Activated CD8-positive, alpha-beta memory T cell treated with anti-CD3 and anti-CD28 coated beads for 36 hours (primary cell): ENCODE measurements around the gene ITGAD. TPM values are rescaled to one million over a fixed set of nuclear protein-coding genes. Genes with fewer than 3 reads are reported as not detected.
"Not testable (repeated sequence)": the region's sequence is repeated elsewhere in the genome, so short reads cannot be mapped to it uniquely, and the experiment has no call there.

ENCODE experiments used
- CTCF ChIA-PET: fragments of 350-600 bp; sonication (Branson Sonifier 250); formaldehyde crosslinking; loops from one replicate; lab custom pipeline; 2021; ENCODE audit warnings: antibody characterized with exemption; lab: Charles Lee
- POLR2A ChIA-PET: fragments of 350-600 bp; sonication (Branson Sonifier 250); formaldehyde crosslinking; loops from one replicate; lab custom pipeline; 2021; ENCODE audit warnings: antibody characterized with exemption; lab: Charles Lee
- total RNA-seq, 2 experiments: library from RNA; stranded (reverse); gene quantifications; one replicate each; pipeline ENCODE4 v1.2.3, GENCODE V29; 2021

ITGAD gene
- total RNA-seq, 2 experiments from 2014 or later, result not detected

DNA sequence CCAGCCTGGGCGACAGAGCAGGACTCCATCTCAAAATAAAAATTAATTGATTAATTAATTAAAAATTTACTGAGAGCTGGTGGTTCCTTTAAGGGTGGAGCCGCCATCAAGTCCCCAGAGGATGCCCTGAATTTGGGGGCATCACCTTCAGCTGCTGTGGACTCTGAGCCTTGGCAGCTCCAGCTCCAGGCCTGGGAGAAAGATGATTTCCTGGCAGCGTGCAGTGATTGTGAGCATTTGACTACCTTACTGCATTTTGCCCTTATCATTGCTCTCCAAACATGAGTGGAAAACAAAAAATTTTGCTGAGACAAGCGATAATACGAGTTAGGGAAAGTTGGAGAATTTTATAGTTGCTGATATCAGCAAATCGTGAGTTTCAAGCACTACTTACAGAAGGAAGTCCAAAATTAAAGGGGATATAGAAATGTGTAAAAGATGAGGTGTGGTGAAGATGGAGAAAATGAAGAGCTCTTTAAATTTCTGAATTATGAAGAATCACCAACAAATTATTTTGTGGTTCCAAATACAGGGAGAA, 2.6 kb upstream of the ITGAD start:
- ChIA-PET CTCF (interaction anchor here (1.5 kb wide), 1 partner anchor 25 kb away, joined by 4 read pairs; no protein-coding TSS in a partner anchor), POLR2A (no interaction called here)

- POLR2A ChIA-PET, result no interaction called here
- CTCF ChIA-PET, result interaction anchor here (0.7 kb wide), 1 partner anchor 151 kb away, joined by 3 read pairs; no protein-coding TSS in a partner anchor
Measured at GRCh38 chr16:31395647-31396046, 2.5 kb downstream of the ITGAD start.

- ChIA-PET CTCF (no interaction called here), POLR2A (no interaction called here)
Measured at GRCh38 chr16:31397096-31397660, 4.0 kb downstream of the ITGAD start.

DNA sequence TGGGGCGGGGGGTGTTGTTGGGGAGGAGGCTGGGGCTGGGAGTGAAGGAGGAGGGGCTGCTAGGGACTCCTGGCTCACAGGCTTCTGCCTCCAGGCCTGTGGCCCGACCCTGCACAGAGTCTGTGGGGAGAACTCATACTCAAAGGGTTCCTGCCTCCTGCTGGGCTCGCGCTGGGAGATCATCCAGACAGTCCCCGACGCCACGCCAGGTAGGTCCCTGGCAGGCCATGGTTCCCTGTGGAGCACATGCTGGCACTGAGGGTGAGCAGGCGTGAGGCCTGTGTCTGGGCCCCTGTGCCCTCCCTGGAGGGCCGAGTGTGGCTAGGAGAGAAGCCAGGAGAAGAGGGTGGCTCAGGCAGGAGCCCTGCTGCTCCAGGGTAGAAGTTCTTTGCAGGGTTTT, 4.6 kb downstream of the ITGAD start:
- CTCF ChIA-PET, result no interaction called here
- POLR2A ChIA-PET, result no interaction called here

- POLR2A ChIA-PET, result no interaction called here
- CTCF ChIA-PET, result no interaction called here
Measured at GRCh38 chr16:31400191-31400590, 7.1 kb downstream of the ITGAD start.

DNA sequence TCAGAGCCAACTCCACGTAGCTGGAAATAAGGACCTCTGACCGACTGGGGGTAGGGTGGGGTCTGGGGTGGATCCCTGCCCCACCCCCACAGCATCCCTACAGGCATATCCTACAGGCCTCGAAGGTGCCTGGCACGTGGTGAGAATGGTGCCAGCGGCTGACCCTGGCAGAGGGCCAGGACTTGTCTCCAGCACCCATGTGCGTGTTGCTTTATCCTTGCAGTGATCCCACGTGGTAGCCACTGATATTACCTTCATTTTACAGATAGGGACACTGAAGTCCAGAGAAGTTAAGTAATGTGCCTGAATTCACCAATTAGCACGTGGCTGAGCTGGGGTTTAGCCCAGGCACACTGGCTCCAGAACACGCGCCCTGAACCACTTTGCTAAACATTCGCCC, 8.3 kb downstream of the ITGAD start:
- ChIA-PET POLR2A (interaction anchor here (0.5 kb wide), 1 partner anchor 44 kb away, joined by 4 read pairs; no protein-coding TSS in a partner anchor), CTCF (no interaction called here)

GRCh38 chr16:31402687-31403086, 9.6 kb downstream of the ITGAD start:
- POLR2A ChIA-PET, result interaction anchor here (0.6 kb wide), 1 partner anchor 9 kb away, joined by 7 read pairs; no protein-coding TSS in a partner anchor
- CTCF ChIA-PET, result no interaction called here

DNA sequence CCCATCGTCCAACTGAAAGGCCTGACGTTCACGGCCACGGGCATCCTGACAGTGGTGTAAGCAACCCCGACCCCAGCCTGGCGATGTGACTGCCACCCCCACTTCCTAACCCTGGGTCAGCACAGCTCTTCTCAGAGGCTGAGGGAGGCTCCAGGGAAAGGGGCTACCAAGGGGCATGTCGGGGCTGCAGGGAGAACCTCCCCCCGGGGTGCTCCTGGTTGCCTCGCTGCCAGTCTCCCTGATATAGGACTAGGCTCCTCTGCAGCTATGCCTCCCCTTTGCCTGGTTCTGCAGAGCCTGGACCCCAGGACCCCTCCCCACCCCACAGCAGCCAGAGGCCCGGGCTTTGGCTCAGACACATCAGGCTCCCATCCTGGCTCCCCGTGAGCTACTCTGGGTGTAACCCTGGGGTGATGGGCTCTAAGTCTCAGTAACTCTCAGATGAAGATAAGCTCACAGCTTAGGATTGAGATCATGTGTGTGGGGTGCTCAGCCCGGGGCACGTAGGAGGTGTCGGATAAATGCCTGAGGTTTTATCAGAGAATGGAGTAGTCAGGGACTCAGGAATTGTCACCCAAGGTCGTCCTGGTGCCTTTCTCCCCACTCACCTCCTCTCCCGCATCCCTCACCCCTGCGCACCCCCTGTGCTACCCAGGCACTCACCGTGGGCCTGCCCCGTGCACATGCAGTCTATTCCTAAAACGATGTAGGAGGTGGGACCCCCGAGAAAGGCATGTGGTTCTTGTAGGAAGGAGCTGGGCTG, 10.6 kb downstream of the ITGAD start:
- POLR2A ChIA-PET, result no interaction called here
- CTCF ChIA-PET, result no interaction called here

DNA sequence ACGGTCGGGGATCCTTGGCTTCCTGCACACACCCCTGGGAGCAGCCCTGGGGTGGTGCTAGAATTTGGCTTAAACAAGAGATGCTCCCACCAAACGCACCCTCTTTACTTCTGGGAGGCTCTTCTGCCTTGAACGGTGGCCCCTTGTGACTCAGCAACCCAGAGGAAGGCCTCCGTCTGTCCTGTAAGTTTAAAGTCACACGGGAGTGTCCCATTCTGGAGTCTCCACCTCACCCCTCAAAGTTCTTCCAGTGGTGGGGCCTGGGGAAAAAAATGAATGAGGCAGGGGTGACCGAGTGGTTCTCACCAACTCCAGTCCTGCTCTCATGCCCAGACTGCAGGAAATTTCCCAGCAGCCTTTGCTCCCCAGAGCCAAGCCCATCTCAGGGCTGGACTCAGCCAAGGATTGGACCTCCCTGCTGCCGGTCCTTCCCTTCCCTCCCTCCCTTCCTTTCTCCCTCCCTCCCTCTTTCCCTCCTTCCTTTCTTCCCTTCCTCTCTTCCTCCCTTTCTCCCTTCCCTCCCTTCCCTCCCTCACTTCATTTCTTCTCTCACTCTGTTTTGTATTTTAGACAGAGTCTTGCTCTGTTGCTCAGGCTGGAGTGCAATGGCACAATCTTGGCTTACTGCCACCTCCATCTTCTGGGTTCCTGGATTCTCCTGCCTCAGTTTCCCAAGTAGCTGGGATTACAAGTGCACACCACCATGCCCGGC, 11.4 kb downstream of the ITGAD start:
- CTCF ChIA-PET, result no interaction called here
- POLR2A ChIA-PET, result no interaction called here

DNA sequence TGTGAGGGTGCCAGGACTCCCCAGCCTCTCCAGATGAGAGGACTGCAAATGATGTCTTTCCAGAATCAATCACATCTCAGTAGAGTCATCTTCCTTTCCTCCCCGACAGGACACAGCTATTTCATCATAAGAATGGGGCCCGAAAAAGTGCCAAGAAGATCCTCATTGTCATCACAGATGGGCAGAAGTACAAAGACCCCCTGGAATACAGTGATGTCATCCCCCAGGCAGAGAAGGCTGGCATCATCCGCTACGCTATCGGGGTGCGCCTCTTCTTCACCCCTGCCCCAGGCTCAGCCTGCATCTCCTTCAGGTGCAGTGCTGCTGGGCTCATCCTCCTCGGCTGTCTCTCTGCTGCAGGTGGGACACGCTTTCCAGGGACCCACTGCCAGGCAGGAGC, 14.3 kb downstream of the ITGAD start:
- ChIA-PET CTCF (interaction anchor here (1.0 to 1.3 kb wide), 2 partner anchors 35 to 103 kb away, joined by 3 read pairs; partner anchors contain the start of gene ZNF843), POLR2A (no interaction called here)

DNA sequence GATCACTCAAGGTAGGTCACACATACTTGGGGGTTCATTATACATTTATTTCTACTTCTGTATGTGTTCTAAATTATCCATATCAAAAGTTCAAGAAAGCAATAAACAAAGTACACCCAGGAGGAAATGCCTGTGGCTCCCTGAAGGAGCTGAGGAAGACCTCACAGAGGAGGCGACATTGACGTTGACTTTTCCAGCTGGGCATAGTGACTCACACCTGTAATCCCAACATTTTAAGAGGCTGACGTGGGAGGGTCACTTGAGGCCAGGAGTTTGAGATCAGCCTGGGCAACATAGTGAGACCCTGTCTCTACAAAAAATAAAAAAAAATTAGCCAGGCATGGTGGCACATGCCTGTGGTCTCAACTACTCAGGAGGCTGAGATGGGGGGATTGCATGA, 16.3 kb downstream of the ITGAD start:
- ChIA-PET CTCF (no interaction called here), POLR2A (no interaction called here)

- ChIA-PET POLR2A (interaction anchor here (0.6 kb wide), 1 partner anchor 1520 kb away, joined by 5 read pairs; no protein-coding TSS in a partner anchor), CTCF (no interaction called here)
Measured at GRCh38 chr16:31410082-31410481, 16.9 kb downstream of the ITGAD start.

GRCh38 chr16:31411024-31411844, 18.1 kb downstream of the ITGAD start:
- ChIA-PET CTCF (no interaction called here), POLR2A (no interaction called here)

DNA sequence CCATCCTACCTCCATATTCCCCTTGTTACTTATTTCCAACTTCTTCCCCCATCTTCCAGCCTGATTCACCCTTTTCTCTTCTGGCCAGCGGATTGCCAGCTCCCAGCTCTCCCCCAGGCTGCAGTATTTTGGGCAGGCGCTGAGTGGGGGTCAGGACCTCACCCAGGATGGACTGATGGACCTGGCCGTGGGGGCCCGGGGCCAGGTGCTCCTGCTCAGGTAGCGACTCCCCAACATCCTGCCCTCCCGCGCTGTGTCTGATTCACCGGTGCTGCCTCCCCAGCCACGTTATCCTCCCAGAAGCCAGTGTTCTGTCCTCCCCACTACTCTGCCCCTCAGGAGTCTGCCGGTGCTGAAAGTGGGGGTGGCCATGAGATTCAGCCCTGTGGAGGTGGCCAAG, 19.6 kb downstream of the ITGAD start:
- POLR2A ChIA-PET, result no interaction called here
- CTCF ChIA-PET, result interaction anchor here (0.6 kb wide), 1 partner anchor 247 kb away, joined by 3 read pairs; no protein-coding TSS in a partner anchor

GRCh38 chr16:31413381-31413780, 20.2 kb downstream of the ITGAD start:
- CTCF ChIA-PET, result interaction anchor here (0.6 kb wide), 1 partner anchor 247 kb away, joined by 3 read pairs; no protein-coding TSS in a partner anchor

GRCh38 chr16:31413943-31414342, 20.8 kb downstream of the ITGAD start:
- ChIA-PET POLR2A (no interaction called here), CTCF (no interaction called here)

More at GRCh38 chr16:31413381-31413780, 20.2 kb downstream of the ITGAD start:
- POLR2A ChIA-PET, result no interaction called here

GRCh38 chr16:31414706-31415105, 21.6 kb downstream of the ITGAD start:
- CTCF ChIA-PET, result no interaction called here
- POLR2A ChIA-PET, result no interaction called here

DNA sequence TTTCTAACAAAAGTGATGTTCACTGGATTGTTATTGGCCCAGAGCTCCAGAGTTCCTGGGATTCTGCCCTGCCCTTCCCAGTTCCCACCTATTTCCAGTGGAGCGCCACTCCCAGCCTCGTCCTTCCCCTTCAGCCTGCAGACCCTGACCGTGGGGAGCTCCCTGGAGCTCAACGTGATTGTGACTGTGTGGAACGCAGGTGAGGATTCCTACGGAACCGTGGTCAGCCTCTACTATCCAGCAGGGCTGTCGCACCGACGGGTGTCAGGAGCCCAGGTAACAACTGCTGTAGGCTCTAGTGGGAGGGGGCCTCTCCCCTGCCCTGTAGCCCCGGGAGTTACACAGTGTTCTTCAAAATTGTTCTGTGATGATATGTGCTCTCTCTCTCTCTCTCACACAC, 23.2 kb downstream of the ITGAD start:
- CTCF ChIA-PET, result interaction anchor here (1.3 kb wide), 1 partner anchor 26 kb away, joined by 4 read pairs; no protein-coding TSS in a partner anchor
- POLR2A ChIA-PET, result no interaction called here

- CTCF ChIA-PET, POLR2A ChIA-PET: not testable (repeated sequence)
Measured at GRCh38 chr16:31417036-31417435, 23.9 kb downstream of the ITGAD start.
